ENCODE results near the gene TMEM201.
"Not testable (repeated sequence)": the region's sequence is repeated elsewhere in the genome, so short reads cannot be mapped to it uniquely, and the experiment has no call there.

The TMEM201 gene

DNA sequence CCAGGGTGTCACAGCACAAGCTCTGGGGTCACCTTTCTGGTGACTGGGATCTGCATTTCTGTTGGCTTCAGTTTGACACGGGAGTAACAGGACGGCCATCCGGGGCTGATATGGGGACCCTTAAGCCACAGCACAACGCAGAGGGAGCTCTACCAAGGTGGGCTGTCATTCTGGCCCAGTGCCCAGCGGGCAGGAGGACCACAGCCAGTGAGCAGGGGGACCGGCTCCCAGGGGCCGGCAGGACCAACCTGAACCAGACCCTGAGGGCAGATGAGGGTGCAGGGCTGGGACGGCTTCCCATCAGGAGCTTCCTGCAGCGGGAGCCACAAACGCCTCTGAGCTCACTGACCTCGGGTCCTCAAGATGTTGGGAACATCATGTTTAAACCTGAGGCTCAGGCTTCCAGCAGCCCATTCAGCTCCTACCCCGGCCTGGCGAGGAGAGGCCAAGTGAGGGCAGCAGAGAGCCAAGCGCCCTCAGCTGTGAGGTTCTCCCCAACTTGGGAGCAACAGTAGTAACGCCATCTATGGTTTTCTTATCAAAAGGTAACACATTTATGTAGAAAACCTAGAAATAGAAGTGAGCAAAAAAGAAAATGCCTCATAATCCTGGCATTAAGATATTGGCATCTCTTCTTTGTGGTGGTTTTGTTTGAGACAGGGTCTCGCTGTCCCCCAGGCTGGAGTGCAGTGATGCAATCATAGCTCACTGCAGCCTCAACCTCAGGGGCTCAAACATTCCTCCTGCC, 26.8 kb downstream of the TMEM201 start:
- Mint-ChIP-seq H3K9me3 (no peaks in the 10 kb centered on the region), H3K4me3 (no peak overlapping the region), H3K27ac (no peak overlapping the region), H3K36me3 (no peaks in the 10 kb centered on the region), H3K4me1 (no peaks in the 10 kb centered on the region)
- peak in 1 of 2 donors; percentile 68 for DNase-seq (ENCODE audit: low spot score in 2 of 2)
- peak; percentile 76 for ATAC-seq

GRCh38 chr1:9618909-9619679, 30.4 kb downstream of the TMEM201 start:
- no peaks in the 10 kb centered on the region for H3K4me1 Mint-ChIP-seq
- no peaks in the 10 kb centered on the region for H3K9me3 Mint-ChIP-seq
- H3K27ac Mint-ChIP-seq, result peak overlapping the region; percentile 38

GRCh38 chr1:9621032-9621431, 32.3 kb downstream of the TMEM201 start:
- H3K9me3 Mint-ChIP-seq, result no peaks in the 10 kb centered on the region
- ATAC-seq, result no peak
- H3K27ac Mint-ChIP-seq, result no peak overlapping the region
- no peak overlapping the region for H3K4me3 Mint-ChIP-seq
- no peak for DNase-seq (ENCODE audit: low spot score in 2 of 2)
- H3K36me3 Mint-ChIP-seq, result peaks cover 12% of the 10 kb centered on the region
- peaks cover 6% of the 10 kb centered on the region for H3K4me1 Mint-ChIP-seq

More at GRCh38 chr1:9618909-9619679, 30.4 kb downstream of the TMEM201 start:
- no peak for ATAC-seq
- H3K36me3 Mint-ChIP-seq, result peaks cover 4% of the 10 kb centered on the region
- no peak overlapping the region for H3K4me3 Mint-ChIP-seq
- DNase-seq (ENCODE audit: low spot score in 2 of 2), result no peak

DNA sequence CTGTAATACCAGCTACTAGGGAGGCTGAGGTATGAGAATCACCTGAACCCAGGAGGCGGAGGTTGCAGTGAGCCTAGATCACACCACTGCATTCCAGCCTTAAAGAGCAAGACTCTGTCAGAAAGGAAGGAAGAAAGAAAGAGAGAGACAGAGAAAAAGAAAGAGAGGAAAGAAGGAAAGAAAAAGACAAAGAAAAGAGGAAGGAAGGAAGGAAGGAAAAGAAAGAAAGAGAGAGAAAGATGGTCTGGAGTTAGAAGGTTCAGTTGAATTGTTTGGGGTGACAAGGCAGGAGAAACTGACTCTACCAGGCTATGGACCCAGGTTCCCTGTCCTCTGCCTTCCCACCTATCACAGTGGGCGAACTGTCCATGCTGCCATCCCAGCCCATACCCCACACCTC, 35.4 kb downstream of the TMEM201 start:
- no peak for DNase-seq (ENCODE audit: low spot score in 2 of 2)
- H3K4me1 Mint-ChIP-seq, result peaks cover 31% of the 10 kb centered on the region
- no peak overlapping the region for H3K27ac Mint-ChIP-seq
- no peak for ATAC-seq
- peaks cover 24% of the 10 kb centered on the region for H3K36me3 Mint-ChIP-seq
- H3K4me3 Mint-ChIP-seq, result no peak overlapping the region
- H3K9me3 Mint-ChIP-seq, result no peaks in the 10 kb centered on the region

DNA sequence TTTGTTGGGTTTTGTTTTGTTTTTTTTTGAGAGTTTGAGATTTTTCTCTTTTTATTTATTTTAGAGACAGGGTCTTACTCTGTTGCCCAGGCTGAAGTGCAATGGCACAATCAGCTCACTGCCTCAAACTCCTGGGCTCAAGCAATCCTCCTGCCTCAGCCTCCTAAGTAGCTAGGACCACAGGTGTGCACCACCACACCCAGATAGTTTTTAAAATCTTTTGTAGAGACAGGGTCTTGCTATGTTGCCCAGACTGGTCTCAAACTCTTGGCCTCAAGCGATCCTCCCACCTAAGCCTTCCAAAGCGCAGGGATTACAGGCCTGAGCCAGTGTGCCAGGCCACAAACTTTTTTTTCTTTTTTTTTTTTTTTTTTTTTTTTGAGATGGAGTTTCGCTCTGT, 36.3 kb downstream of the TMEM201 start:
- not testable (repeated sequence) for H3K27ac Mint-ChIP-seq; H3K4me3 Mint-ChIP-seq; H3K9me3 Mint-ChIP-seq; DNase-seq (ENCODE audit: low spot score in 2 of 2); ATAC-seq
- peaks cover 40% of the 10 kb centered on the region for H3K4me1 Mint-ChIP-seq
- H3K36me3 Mint-ChIP-seq, result peaks cover 33% of the 10 kb centered on the region

DNA sequence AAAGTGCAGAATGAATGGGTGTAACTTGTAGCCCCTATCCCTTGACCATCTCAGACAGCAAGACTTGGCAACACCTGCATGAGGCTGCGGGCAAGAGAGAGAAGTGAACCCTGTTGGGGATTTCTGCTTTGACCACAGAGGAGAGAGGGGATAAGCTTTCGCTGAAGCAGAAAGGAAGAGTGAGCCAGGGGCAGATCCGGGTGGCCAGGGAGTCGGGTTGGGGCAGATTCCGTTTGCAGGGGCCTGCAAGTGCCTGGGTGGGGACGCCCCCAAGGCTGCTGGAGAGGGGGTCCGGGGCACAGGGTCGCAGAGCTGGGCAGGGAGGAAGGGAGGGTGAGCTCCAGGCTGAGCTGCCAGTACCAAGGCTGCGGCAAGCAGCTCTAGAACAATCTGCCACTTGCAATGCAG, 37.5 kb downstream of the TMEM201 start:
- H3K27ac Mint-ChIP-seq, result peak overlapping the region; percentile 94
- peaks cover 36% of the 10 kb centered on the region for H3K36me3 Mint-ChIP-seq
- peak; percentile 23 to 70 for DNase-seq (ENCODE audit: low spot score in 2 of 2)
- no peak for ATAC-seq
- no peaks in the 10 kb centered on the region for H3K9me3 Mint-ChIP-seq
- peaks cover 51% of the 10 kb centered on the region for H3K4me1 Mint-ChIP-seq
- H3K4me3 Mint-ChIP-seq, result peak overlapping the region; percentile 89

DNA sequence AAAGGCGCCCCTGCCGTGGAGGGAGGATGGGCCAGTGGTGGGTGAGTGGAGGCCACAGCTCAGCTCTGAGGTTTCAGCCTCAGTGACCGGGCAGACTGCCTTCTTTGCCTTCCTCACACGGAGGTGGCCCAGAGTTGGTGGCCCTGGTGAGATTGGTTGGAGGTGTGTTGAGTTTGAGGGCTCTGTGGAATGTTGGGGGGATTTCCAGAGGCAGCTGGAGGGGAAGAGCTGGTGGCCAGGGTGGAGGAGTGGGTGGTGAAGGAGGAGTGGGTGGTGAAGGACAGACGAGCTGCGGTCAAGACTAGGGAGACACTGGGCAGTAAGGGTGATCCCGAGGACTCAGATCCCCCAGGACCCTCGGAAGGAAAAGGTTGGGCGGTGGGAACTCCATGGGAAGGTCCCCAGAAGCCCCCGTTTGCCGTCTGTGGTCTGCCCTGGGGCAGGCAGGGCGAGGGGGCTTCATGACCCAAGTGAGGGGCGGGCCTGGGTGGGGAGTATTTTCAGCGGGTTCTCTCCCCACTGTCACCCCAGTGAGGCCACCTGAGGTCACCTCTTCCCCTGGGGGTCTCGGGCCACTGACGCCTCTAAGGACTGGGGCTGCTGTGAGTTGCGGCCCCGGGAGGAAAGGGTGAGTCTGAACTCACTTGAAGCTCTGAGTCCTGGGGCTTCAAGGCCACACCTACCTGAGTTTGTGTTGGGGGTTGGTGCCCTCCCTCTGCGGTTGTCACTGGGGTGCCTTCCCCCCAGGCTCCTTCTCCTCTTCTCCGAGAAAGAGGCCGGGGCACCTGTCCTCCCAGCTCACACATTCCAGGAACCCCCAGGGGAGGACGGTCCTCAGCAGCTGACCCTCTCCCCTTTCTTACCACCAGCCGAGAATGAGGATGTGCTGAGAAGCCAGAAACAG, 40.1 kb downstream of the TMEM201 start:
- H3K4me3 Mint-ChIP-seq, result peak overlapping the region; percentile 89
- H3K9me3 Mint-ChIP-seq, result no peaks in the 10 kb centered on the region
- peak overlapping the region; percentile 94 for H3K27ac Mint-ChIP-seq
- DNase-seq (ENCODE audit: low spot score in 2 of 2) (peak; percentile 59 to 89), ATAC-seq (peak; percentile 71)
- peaks cover 66% of the 10 kb centered on the region for H3K4me1 Mint-ChIP-seq
- H3K36me3 Mint-ChIP-seq, result peaks cover 62% of the 10 kb centered on the region

DNA sequence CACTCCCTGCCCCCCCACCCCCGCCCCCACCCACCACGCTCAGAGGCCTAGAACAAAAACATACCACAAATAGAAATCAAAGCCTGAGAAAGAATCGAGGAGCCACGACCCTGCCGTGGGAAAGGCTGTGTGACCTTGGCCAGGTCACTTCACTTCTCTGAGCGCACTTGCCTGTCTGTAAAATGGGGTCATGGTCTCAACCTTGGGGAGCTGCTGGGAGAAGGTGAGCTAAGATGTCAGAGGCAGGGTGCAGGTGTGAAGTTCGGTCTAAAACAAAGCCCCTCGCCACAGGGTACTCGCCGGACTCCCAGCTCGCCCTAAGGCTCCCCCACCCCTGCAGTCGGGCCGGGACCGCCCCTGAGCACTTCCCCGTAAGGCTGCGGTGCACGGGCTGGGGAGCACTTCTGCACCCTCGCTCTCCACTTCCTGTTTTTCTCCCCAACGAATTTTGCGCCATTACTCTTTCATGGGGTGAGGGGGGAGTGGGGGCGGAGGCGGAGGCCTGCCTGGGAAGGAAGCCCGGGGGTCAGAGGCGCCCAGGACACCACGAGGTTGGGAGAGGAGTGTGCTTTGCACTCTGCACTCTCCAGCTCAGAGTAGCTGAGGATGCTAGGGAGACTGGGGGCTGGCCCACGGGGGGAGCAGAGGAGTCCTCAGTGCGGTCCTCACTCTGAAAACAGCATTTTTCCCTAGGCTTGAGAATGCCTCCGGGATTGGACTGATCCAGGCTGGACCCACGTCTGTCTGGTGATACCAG, 40.9 kb downstream of the TMEM201 start:
- Mint-ChIP-seq H3K36me3 (peaks cover 62% of the 10 kb centered on the region), H3K9me3 (no peaks in the 10 kb centered on the region), H3K4me1 (peaks cover 68% of the 10 kb centered on the region), H3K27ac (peak overlapping the region; percentile 94), H3K4me3 (peak overlapping the region; percentile 89)
- DNase-seq (ENCODE audit: low spot score in 2 of 2) (peak; percentile 61 to 89), ATAC-seq (peak; percentile 58)

- Mint-ChIP-seq H3K4me1 (peaks cover 76% of the 10 kb centered on the region), H3K9me3 (no peaks in the 10 kb centered on the region), H3K4me3 (peak overlapping the region; percentile 89), H3K27ac (peak overlapping the region; percentile 94), H3K36me3 (peaks cover 69% of the 10 kb centered on the region)
- ATAC-seq (no peak), DNase-seq (ENCODE audit: low spot score in 2 of 2) (peak; percentile 12 to 70)
Observed at GRCh38 chr1:9630331-9631111, 41.8 kb downstream of the TMEM201 start.

- no peak for DNase-seq (ENCODE audit: low spot score in 2 of 2)
- Mint-ChIP-seq H3K9me3 (no peaks in the 10 kb centered on the region), H3K27ac (peak overlapping the region; percentile 71), H3K4me1 (peaks cover 69% of the 10 kb centered on the region), H3K36me3 (peaks cover 73% of the 10 kb centered on the region), H3K4me3 (peak overlapping the region; percentile 89)
- no peak for ATAC-seq
Observed at GRCh38 chr1:9631613-9632012, 42.9 kb downstream of the TMEM201 start.

DNA sequence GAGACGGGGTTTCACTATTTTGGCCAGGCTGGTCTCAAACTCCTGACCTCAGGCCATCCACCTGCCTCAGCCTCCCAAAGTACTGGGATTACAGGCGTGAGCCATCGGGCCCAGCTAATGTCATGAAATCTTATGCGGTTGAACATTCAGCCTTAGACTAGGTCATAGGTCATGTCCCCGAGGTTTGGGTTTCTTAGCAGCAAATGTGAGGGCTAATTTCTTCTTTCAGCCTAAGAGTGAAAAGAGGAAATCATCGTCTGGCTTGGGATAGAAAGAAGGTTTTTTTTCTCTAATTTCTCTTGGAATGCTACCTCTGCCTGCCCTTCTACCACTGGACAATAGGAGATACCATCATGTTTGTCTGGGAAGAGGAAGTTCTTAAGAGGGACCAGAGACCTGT, 44.8 kb downstream of the TMEM201 start:
- H3K9me3 Mint-ChIP-seq, result no peaks in the 10 kb centered on the region
- DNase-seq (ENCODE audit: low spot score in 2 of 2) (no peak), ATAC-seq (no peak)
- H3K4me1 Mint-ChIP-seq, result peaks cover 62% of the 10 kb centered on the region
- H3K4me3 Mint-ChIP-seq, result peak overlapping the region; percentile 89
- peaks cover 81% of the 10 kb centered on the region for H3K36me3 Mint-ChIP-seq
- no peak overlapping the region for H3K27ac Mint-ChIP-seq

GRCh38 chr1:9634582-9634981, 45.9 kb downstream of the TMEM201 start:
- no peak overlapping the region for H3K4me3 Mint-ChIP-seq
- no peaks in the 10 kb centered on the region for H3K9me3 Mint-ChIP-seq
- H3K27ac Mint-ChIP-seq, result peak overlapping the region; percentile 20
- no peak for DNase-seq (ENCODE audit: low spot score in 2 of 2)
- ATAC-seq, result no peak
- peaks cover 60% of the 10 kb centered on the region for H3K4me1 Mint-ChIP-seq
- H3K36me3 Mint-ChIP-seq, result peaks cover 80% of the 10 kb centered on the region

DNA sequence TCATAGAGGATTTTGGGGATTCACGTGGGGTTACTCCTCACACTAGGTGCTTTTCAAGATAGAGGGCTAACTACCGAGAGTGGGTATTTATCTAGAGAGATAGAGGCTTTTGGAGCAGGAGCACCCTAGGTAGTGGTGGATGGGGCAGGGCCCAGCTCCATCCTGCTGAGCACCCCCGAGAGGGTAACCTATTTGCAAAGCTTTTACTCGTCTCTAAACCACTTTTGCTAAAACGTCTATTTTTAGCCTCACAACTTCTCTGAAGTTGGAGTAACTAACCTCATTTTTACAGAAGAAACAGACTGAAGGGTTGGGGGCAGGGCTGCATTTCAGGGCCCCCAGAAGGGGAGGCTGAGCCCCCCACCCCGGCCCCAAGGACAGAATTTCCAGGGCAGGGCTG, 50.5 kb downstream of the TMEM201 start:
- DNase-seq (ENCODE audit: low spot score in 2 of 2), result no peak
- Mint-ChIP-seq H3K36me3 (peaks cover 69% of the 10 kb centered on the region), H3K4me1 (peaks cover 68% of the 10 kb centered on the region), H3K9me3 (no peaks in the 10 kb centered on the region), H3K27ac (peak overlapping the region; percentile 4), H3K4me3 (no peak overlapping the region)
- ATAC-seq, result no peak

All from stimulated activated effector memory CD8-positive, alpha-beta T cell treated with anti-CD3 and anti-CD28 coated beads, Interleukin-12 subunit alpha, Interleukin-12 subunit beta, amount 100 ng/mL, for 72 hours (primary cell).